Panc1 (cell line): Measurements from ENCODE around the gene ATP2C1. TPM values are rescaled to one million over a fixed set of nuclear protein-coding genes. Genes with fewer than 3 reads are reported as not detected.

Experiments
- ATAC-seq: fragments of 200-7000 bp; cut with Tn5 transposase; 2 replicates; pipeline ENCODE4 v1.9.1; 2020; ENCODE audit warnings: mild to moderate bottlenecking, moderate library complexity
- BruUV-seq: library from RNA; stranded (reverse); fragments of 400-500 nt; replicated peaks from 2 replicates; lab custom pipeline; 2021; lab: Mats Ljungman, UMichigan
- CTCF ChIA-PET: fragments of 300-600 bp; sonication (Branson Sonifier 250); formaldehyde crosslinking; loops from one replicate; lab custom pipeline; 2022; ENCODE audit warnings: antibody characterized with exemption; lab: Charles Lee
- POLR2A ChIA-PET: fragments of 300-600 bp; sonication (Branson Sonifier 250); formaldehyde crosslinking; loops from one replicate; lab custom pipeline; 2022; ENCODE audit warnings: antibody characterized with exemption; lab: Charles Lee
- DNase-seq: peaks from one replicate; pipeline ENCODE4 v3.0.0-alpha.2; 2010; ENCODE audit warnings: low read depth, low spot score
- H3K27ac ChIP-seq: 2 replicates; pipeline ENCODE4 v1.5.1; 2011; ENCODE audit warnings: mild to moderate bottlenecking, low read length, inconsistent platforms
- H3K27me3 ChIP-seq: fragments of 200-500 bp; sonication (Bioruptor generic); 2 replicates; pipeline ENCODE4 v1.6.0; 2014; ENCODE audit warnings: low read length, inconsistent platforms; ENCODE audit not compliant: control insufficient read depth, insufficient read depth
- H3K36me3 ChIP-seq: fragments of 200-500 bp; sonication (Bioruptor generic); 2 replicates; pipeline ENCODE4 v1.5.1; 2014; ENCODE audit warnings: inconsistent platforms, mild to moderate bottlenecking, low read length, moderate library complexity; ENCODE audit not compliant: control insufficient read depth, insufficient read depth
- H3K4me1 ChIP-seq: 2 replicates; pipeline ENCODE4 v1.5.1; 2011; ENCODE audit warnings: inconsistent platforms, mild to moderate bottlenecking, low read length, moderate library complexity; ENCODE audit not compliant: control insufficient read depth, insufficient read depth
- H3K4me3 ChIP-seq, 2 experiments: 2 replicates each; pipeline ENCODE4 v1.5.1; 2011 to 2012; ENCODE audit warnings: low read depth in 2 of 2, low read length in 2 of 2, mild to moderate bottlenecking in 2 of 2, inconsistent platforms in 1 of 2, moderate library complexity in 1 of 2
- H3K9me3 ChIP-seq: fragments of 200-500 bp; sonication (Bioruptor generic); 2 replicates; pipeline ENCODE4 v1.5.1; 2014; ENCODE audit warnings: low read depth, mild to moderate bottlenecking, inconsistent platforms, low read length, moderate library complexity; ENCODE audit not compliant: control insufficient read depth, insufficient read depth
- CTCF ChIP-seq: fragments of 450-650 bp; IDR thresholded peaks from 2 replicates; pipeline ENCODE4 v1.5.1; 2017; ENCODE audit warnings: mild to moderate bottlenecking
- POLR2AphosphoS5 ChIP-seq: IDR thresholded peaks from 2 replicates; pipeline ENCODE4 v1.6.1; 2012; ENCODE audit warnings: mild to moderate bottlenecking, low read depth, low read length, moderate library complexity
- REST ChIP-seq, 2 experiments: IDR thresholded peaks; 2 replicates each; pipeline ENCODE4 v1.6.1; 2011 to 2012; ENCODE audit warnings: low read depth in 2 of 2, control low read depth in 1 of 2, low read length in 1 of 2, mild to moderate bottlenecking in 1 of 2, moderate library complexity in 1 of 2; ENCODE audit not compliant: insufficient read depth in 1 of 2
- SIN3A ChIP-seq: IDR thresholded peaks from 2 replicates; pipeline ENCODE4 v1.6.1; 2012; ENCODE audit warnings: low read depth, mild to moderate bottlenecking, low read length, moderate library complexity, borderline replicate concordance; ENCODE audit not compliant: insufficient read depth
- TCF7L2 ChIP-seq: IDR thresholded peaks from 2 replicates; pipeline ENCODE4 v1.6.1; 2011; ENCODE audit warnings: mild to moderate bottlenecking, low read depth, low read length, inconsistent platforms
- in situ Hi-C: cut with HindIII; loops from 2 replicates; pipeline ENCODE4 v1.10.0; 2016; ENCODE audit warnings: low sequenced_read_pairs, low pct_unique_long_range_greater_than_20kb
- intact Hi-C: fragments of 100-400 bp; cut with micrococcal nuclease; formaldehyde crosslinking; loops from one replicate; pipeline ENCODE4 v1.10.0; 2022; ENCODE audit not compliant: unreplicated experiment
- total RNA-seq: library from RNA; stranded (reverse); gene quantifications from one replicate; pipeline ENCODE4 v1.2.1, GENCODE V29; 2021; ENCODE audit not compliant: unreplicated experiment

The ATP2C1 gene
- total RNA-seq, 1 experiment from 2014 or later = 101 TPM

- in situ Hi-C loops (no loop called here), intact Hi-C loops (loop anchor here (10.0 kb wide), 2 partner anchors 328 to 448 kb away; no protein-coding TSS in a partner anchor)
- H3K36me3 ChIP-seq = no peaks in the 10 kb centered on the region
- H3K4me1 ChIP-seq = no peaks in the 10 kb centered on the region
- no peak overlapping the region for H3K4me3 ChIP-seq
- ChIA-PET CTCF (no interaction called here), POLR2A (interaction anchor here (0.6 kb wide), 1 partner anchor 31 kb away, joined by 3 read pairs; no protein-coding TSS in a partner anchor)
- H3K9me3 ChIP-seq = no peaks in the 10 kb centered on the region
- DNase-seq (no peak), ATAC-seq (no peak)
- no TSS peak for BruUV-seq
- no peak overlapping the region for H3K27ac ChIP-seq
- no peaks in the 10 kb centered on the region for H3K27me3 ChIP-seq
- TF ChIP-seq CTCF (no peak), POLR2AphosphoS5 (no peak), SIN3A (no peak), TCF7L2 (no peak), REST (IDR thresholded peaks at IDR 0.05; ENCODE audit: insufficient read depth in 1 of 2, low read depth in 2 of 2, low read length in 1 of 2) (no peak)
Observed at GRCh38 chr3:131036200-131036816, 142.4 kb downstream of the ATP2C1 start.

- no peak for DNase-seq
- Histone ChIP-seq H3K4me3 (no peak overlapping the region), H3K9me3 (no peaks in the 10 kb centered on the region), H3K4me1 (no peaks in the 10 kb centered on the region), H3K27me3 (no peaks in the 10 kb centered on the region), H3K27ac (no peak overlapping the region), H3K36me3 (no peaks in the 10 kb centered on the region)
- in situ Hi-C loops = no loop called here
- ChIA-PET CTCF (no interaction called here), POLR2A (no interaction called here)
- intact Hi-C loops = loop anchor here (10.0 kb wide), 2 partner anchors 328 to 448 kb away; no protein-coding TSS in a partner anchor
- BruUV-seq = no TSS peak
- TF ChIP-seq TCF7L2 = no peak
- no peak for TF ChIP-seq CTCF
- no peak for TF ChIP-seq POLR2AphosphoS5
- no peak for TF ChIP-seq SIN3A
- no peak for TF ChIP-seq REST (IDR thresholded peaks at IDR 0.05; ENCODE audit: insufficient read depth in 1 of 2, low read depth in 2 of 2, low read length in 1 of 2)
- no peak for ATAC-seq
Observed at GRCh38 chr3:131036986-131037385, 143.1 kb downstream of the ATP2C1 start.
